ENCODE results near the gene RNU1-1.
A peak's percentile ranks its signal among the peaks of the same experiment; 100 is the strongest.
"Not testable (repeated sequence)": the region's sequence is repeated elsewhere in the genome, so short reads cannot be mapped to it uniquely, and the experiment has no call there.

RNU1-1 gene

DNA sequence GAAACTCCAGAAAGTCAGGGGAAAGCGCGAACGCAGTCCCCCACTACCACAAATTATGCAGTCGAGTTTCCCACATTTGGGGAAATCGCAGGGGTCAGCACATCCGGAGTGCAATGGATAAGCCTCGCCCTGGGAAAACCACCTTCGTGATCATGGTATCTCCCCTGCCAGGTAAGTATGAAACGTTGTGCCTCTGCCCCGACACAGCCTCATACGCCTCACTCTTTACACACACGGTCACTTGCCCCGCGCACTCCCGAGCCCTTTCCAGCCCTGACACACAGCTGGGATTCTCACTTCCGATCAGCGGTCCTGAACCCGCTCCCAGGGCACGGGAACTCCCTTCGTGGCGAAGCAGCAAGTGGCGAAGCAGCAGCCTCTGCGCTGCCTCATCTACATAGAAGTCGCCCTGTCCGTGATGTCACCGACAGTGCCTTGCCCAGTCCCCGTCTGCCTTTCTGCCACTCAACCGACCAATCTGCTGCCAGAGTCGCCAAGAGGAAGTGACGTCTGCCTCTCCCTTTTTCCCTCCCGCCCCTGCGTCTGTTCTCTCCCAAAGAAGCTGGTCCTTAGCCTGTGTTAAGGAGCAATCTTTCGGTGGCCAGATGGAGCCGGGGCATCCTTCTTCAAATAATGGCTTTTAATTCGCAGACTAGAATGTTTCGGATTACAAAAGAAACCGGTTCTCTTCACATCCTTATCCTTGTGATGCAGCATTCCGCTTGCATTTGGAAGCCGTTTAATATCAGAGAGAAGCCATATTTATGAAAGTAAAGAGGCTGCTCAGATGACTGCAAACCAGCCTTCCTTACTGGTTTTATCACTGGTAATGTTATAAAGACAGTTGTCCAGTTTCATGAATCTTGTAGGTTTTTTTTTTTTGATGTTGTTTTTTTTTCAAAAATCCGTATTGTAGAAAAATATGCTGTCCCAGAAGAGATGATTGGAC, at the start of gene RNU1-1:
RNU1-1 (minus strand) TSS at position 179 of the 949 bp plus-strand sequence.
- peak; percentile 65 for DNase-seq (ENCODE audit: low read depth)

DNA sequence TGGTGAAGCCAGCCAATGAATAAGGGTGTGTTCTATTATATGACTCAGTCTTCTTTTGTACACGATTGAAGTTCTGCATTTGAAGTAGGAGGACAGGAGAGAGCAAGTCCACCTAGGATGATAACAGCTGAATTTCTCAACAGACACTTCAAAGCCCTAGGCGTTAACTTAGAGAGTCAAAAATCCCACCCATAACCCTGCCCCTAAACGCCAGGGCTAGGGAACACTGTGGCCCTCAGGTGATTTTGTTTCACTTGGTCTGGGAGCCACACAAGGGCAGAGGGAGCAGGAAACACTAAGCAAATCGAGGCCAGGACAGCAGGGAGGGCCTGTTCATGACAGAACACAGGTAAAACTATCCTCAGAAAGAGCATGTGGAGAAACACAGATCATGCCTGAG, 47.0 kb upstream of the RNU1-1 start:
- not testable (repeated sequence) for DNase-seq (ENCODE audit: low read depth)

DNA sequence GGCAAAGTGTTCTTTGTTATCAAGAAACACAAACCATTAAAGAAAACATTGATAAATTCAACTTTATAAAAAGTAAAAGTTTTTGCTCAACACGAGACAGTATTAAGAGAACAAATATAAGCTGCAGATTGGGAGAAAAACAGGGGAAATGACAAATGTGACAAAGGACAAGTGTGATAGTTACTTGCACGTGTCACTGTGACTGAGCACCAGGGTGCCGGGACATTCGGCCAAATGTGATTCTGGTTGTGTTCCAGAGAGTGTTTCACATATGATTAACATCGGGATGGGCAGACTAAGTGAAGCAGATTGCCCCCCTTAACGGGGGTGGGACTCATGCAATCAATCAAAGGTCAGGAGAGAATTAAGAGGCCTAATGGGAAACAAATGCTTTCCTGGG, 46.4 kb upstream of the RNU1-1 start:
- DNase-seq (ENCODE audit: low read depth): not testable (repeated sequence)

DNA sequence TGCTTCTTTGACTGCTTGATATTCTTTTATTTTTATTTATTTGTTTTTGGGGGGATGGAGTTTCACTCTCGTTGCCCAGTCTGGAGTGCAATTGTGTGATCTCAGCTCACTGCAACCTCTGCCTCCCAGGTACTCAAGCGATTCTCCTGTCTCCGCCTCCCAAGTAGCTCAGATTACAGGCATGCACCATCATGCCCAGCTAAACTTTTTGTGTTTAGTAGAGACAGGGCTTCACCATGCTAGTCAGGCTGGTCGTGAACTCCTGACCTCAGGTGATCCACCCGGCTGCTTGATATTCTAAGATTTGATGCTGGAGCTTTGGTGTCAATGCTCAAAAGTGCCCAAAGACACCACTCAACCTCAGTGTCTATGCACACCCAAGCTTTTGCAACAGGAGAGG, 45.6 kb upstream of the RNU1-1 start:
- DNase-seq (ENCODE audit: low read depth): not testable (repeated sequence)

DNA sequence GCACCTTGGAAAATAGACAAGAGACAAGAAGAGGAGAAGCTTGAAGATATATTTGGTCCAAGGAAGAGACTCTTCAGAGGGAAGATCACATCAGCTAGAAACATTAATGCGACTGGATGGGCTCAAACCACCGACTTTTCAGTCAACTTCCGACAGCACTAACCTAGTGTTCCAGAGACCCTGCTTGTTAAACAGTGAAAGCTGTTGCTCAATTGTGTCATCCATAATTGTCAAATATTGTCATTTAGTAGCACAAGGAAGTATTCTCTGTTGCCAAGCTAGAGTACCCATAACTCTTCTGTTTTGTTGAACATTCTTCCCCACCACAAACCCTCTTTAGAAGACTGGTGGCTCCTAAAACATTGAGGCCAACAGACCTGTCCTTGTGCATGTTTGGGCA, 42.9 kb upstream of the RNU1-1 start:
- not testable (repeated sequence) for DNase-seq (ENCODE audit: low read depth)

DNA sequence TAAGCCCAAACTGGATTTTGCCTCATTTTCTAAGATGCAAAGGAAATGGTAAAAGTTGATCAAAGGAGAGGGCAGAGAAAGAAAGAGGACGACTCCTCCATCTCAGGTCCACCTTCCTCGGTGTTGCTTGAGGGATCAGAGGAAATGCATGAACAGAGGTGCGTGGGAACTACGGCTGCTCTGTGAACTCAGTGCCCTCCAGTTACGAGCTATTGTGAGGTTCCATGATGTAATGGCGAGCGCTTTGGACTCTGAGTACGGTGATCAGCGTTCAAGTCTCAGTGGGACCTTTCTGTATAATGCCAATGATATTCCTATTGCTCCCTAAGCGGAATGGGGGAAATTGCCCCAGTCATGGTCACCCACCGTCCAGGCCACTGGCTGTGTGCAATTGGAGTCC, 39.2 kb upstream of the RNU1-1 start:
- DNase-seq (ENCODE audit: low read depth): not testable (repeated sequence)

DNA sequence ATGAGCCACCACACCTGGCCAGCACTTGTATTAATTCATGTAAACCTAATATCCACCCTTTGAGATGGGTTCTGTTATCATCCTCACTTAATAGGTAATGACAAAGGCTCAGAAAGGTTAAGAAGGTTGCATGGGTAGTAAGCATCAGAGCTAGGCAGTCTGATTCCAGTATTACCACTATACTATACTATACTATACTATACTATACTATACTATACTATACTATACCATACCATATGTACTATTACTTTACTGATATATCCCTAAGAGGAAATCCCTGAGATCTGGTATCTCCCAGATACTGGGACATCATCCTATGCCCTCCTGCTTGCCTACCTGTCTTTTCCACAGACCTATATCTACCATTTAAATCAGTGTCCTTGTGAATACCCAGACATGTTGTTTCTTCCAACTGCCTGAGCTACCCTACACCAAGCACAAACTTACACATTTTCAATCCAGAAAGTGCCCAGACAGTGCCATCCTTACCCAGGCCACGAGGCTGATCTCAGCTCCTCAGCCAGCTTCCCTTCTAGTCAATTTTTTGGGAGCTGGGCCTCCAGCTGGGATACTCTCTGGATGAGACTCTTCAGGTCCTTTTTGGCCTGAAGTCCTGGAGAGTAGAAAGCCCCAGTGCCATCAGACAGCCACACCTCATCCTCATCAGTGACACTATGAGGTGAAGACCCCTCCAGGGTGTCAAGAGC, 36.3 kb upstream of the RNU1-1 start:
- DNase-seq (ENCODE audit: low read depth): not testable (repeated sequence)

DNA sequence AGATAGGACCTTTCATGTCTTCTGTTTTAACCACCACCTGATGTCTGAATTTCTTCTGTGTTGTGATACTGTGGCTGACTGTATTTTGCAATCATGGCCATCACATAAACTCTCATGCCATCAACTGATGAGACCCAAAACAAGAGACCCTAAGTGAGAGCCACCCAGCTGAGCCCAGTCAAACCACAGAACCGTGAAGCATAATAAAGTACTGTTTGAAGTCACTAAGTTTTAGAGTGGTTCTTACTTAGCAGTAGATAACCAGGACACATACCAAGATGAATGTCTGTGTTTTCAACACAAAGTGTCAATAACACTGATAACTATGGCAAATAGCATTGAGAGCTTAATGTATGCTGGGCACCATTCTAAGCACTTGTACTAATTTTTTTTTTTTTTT, 35.5 kb upstream of the RNU1-1 start:
- not testable (repeated sequence) for DNase-seq (ENCODE audit: low read depth)

DNA sequence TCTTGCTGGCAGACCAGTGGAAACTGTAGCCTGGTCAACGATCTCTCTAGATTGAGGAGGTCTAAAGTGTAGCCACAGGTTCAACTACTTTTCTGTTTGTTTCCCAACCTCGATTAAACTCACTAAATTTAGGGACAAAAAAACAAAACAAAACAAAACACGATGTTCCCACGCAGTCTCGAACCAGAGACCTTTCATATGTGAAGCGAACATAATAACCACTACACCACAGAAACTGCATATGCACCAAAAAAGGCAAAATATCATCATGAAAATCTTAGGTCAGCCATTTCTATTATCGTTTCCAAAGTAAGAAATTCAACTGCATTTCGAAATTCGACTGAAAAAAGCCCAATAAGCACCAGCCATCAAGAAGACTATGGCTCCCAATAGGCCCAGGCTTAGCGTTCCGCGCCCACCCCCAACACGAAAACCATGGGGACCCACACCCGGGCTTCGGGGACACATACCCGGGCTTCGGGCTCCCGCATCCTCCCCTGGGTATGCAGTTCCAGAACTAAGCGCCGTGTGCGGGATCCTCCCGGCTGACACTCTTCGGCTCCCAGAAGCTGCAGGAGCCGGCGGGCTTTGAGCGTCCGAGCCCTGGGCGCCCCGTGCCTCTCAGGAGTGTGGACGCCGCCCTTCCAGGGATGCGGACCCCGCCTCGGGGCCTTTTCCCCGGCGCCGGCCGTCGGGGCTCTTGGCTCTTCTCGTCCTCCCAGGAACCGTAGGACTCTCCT, 33.6 kb upstream of the RNU1-1 start:
- not testable (repeated sequence) for DNase-seq (ENCODE audit: low read depth)

DNA sequence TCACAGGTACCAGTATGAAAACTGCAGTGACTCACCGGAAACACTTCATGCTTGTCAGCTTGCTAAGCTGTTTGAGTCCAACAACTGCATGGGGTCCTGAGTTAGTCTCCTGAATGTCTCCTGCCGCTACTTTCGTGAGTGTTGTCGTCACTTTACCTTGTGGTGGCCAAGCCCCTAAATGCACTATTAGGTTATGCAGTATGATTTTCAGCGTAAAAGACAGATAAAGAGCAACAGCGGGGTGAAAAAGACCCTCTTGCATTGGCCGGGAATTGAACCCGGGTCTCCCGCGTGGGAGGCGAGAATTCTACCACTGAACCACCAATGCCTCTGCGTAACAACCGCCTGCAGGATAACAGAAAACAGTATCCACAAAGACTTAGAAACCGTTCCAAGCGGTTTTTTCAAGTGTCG, 31.6 kb upstream of the RNU1-1 start:
- DNase-seq (ENCODE audit: low read depth): peak; percentile 79

DNA sequence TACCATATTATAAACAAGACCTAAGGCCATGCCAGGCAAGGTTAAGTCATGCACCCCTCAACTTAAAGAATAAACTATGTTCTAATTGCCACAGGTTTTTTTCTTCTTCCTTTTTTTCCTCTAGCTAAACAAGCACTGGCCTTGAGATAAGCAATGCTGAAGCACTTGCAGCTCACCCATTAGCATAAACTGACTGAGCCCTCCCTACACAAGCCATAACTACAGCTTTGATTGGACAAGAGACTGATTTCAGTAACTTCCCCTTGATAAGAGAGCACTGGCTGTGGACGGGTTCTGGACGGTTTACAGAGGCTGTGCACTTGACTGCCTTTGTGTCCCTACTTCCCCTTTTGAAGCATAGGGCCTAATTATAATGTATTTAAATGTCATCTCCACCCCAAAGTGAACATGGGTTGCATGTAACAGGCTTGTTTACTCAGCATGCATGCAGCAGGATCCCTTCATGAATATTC, 26.4 kb upstream of the RNU1-1 start:
- DNase-seq (ENCODE audit: low read depth): not testable (repeated sequence)

DNA sequence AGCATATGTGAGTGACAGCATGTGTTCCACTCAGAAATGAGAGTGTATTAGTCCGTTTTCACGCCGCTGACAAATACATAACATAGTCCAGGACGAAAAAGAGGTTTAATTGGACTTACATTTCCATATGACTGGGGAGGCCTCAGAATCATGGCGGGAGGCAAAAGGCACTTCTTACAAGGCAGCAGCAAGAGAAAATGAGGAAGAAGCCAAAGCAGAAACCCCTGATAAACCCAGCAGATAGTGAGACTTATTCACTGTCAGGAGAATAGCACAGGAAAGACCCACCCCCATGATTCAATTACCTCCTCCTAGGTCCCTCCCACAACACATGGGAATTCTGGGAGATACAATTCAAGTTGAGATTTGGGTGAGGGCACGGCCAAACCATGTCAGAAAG, 23.4 kb upstream of the RNU1-1 start:
- DNase-seq (ENCODE audit: low read depth): not testable (repeated sequence)

DNA sequence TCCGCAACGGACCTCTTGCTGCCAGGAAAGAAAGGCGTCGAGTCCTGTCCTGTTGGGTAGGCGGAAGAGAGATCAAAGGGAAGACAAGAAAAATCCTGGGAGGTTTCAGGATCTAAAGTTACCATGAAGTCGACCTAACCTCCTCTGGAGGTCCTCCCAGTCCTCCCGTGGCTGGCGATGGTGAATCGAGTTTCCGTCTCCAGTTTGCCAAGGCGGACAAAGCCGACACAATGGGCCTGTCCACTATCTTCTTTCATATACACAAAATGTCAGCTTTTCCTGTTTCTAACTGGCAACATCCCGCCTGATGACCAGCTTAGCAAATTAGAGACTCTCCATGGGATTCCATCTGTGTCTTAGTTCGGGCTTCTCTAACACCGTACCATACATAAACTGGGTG, 22.7 kb upstream of the RNU1-1 start:
- DNase-seq (ENCODE audit: low read depth): not testable (repeated sequence)

DNA sequence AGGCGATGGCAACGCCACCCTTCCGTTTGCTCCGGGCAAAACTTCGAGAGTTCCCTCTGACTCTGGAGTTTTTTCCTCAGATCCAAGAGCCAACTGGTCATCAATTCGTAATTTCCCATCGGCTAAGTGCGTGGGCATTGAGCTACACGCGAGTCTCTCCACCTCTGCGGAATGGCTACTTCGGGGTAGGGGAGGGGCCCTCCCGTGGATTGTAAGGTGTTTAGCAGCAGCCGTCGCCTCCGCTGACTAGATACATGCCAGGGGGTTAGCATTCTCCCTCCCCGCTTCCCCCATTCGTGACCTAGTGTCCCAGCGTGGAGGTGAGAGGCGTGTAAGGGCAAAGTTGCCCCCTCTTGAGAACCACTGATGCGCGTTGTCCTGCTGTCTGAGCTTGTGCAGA, 21.8 kb upstream of the RNU1-1 start:
- DNase-seq (ENCODE audit: low read depth): not testable (repeated sequence)

DNA sequence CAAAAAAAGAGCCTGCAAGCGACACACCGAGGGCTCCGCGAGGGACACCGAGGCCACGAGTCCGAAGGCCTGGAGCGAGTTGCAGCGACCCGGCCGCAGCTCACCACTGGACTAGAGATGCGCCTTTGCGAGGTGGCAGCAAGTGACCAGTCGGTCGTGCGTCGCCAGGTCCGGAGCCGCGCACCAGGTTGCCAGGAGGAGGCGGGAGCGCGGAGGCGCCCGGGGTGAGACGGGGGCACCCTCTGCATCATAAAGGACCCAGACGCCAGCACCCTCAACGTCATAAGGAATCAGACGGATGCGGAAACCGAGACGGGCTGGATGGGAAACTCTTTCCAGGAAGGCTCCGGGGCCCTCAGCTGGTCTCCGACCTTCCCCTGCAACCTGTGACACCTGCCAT, 21.4 kb upstream of the RNU1-1 start:
- peak; percentile 9 for DNase-seq (ENCODE audit: low read depth)

DNA sequence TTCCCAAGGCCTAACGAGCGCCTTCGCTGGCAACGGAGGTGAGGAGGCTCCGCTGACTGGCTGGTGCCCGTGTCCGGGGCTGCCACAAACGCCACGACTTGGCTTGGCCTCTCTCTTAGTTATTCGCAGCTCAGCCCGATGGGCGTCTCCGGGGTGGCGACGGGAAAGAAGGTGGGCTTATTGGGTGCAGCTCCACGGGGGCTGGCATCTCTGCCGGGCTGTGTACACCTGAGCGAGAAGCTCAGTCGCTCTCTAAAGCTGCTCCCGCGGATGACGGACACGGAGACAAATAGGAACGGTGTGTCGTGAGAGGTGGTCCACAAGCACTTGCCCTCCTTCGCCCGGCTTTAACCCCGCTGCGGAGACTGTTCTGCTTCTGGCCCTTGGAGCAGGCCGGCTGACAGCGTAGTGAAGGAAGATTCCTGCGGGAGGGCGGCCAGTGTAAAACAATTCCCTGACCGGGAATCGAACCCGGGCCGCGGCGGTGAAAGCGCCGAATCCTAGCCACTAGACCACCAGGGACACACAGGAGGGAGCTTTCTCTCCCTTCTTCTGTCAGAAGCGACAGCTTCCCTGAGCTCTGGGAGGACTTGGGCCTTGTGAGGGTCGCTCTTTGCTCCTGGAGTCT, 20.9 kb upstream of the RNU1-1 start:
- DNase-seq (ENCODE audit: low read depth): peak; percentile 88

DNA sequence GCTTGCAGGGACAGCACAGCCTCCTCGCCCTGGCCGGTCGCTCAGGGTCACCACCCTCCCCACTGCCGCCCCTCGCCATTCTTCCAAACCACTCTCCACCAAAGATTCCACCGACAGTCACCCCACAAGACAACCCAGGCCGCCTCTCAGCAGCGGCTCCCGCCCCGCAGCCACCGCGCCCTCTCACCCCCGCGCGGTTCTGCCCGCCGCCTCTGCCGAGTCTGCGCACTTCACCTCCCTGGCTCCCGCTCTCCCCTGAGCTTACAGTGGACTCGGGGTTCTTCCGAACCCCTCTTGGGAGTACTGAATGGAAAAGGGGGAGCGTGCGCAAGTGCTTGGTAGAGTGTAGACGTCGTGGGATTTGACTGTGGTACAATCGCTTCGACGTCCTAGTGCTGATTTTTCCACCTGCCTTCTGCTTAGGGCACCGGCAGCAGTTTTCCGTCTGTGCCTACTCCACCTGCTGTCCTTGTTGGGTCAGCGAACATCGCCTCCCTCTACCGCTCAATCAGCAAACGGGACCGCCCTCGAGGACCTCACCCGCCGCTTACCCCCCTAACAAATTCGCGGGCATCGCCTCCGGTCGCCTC, 20.2 kb upstream of the RNU1-1 start:
- DNase-seq (ENCODE audit: low read depth): peak; percentile 11

DNA sequence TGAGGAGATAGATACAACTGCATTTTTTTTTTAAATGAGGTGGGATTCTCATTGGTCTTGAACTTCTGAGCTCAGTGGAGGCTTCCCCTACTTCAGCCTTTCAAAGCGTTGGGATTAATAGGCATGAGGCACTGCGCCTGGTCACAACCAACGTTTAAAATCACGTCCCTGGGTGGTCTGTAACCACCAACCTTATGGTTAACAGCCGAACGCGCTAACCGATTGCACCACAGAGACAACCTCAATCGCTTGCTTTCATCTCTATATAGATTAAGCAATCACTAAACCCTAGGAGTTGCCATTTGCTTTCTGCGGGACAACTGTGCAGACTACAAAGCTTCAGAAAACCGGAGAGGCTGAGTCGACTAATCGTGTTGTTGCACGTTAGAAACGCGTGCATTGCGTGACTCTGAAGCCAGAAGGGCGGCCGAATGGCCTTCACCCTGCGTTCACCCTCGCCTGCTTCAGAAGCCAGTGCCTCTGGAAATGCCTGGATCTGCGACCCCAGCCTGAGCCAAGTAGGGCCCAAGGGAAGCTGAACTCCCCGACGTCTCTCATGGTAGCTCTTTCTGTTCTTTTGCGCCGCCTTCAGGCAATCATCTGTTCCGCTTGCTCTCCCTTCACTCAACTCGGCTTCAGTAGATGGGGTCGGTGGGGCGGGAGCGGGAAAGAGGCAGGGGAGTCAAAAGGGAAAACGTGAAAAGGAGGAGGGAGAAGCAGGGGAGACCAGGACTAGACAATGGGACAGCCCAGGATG, 18.3 kb upstream of the RNU1-1 start:
- not testable (repeated sequence) for DNase-seq (ENCODE audit: low read depth)

DNA sequence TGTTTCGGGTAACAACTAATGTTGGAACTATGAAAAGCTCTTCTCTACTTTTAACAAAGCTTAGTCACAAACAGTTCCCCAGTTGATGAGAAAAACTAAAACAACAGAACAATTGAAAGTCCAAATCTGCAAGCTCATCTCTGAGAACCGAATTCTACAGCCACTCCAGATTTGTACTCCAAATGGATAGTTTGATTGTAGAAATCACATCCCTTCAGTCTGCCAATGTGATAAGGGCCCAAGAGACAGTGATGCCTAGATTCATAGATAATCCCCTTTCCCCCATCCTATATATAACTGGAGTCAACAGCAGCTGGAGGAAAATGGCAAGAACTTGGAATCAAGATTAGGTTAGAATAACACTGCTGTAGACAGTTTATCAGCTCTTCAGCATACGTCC, 14.3 kb upstream of the RNU1-1 start:
- not testable (repeated sequence) for DNase-seq (ENCODE audit: low read depth)

DNA sequence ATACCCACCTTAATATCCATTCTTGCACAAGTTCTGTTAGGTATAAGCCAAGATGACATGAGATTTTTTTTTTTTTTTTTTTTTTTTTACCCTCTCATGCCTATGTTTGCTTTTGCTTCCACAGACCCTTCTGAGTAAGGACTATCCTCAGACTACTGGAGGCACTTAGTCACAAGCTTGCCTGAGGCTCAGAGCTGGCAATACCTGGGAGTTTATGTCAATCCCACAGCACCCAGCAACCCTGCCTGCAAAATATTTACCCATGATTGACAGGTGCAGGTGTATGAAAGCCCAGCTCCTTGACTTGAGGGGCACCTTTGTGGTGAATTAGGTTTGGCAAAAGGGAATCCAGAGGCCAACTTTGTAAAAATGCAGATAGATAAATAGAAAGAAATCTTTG, 11.7 kb upstream of the RNU1-1 start:
- not testable (repeated sequence) for DNase-seq (ENCODE audit: low read depth)

DNA sequence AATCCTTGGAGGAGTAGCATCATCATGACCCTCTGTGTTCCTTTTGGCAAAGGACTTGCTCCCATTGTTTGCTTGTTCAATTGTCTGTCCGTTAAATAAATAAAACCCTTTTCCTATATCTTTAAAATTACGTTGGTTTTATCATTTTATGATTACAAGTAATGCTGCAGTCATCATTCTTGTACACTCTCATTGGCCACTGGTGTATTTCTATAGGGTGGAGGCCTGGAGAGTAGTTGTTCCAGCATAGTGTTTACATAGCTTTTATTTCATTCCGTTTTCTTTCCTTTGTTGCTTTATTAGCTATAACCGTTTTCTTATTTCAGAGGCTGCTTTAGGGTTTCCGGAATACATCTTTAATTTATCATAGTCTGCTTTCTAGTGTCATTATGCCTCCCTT, 7.6 kb upstream of the RNU1-1 start:
- DNase-seq (ENCODE audit: low read depth): not testable (repeated sequence)

All from ELR (cell line).